Measurements from ENCODE around the gene ATP2B1.
"Not testable (repeated sequence)": the region's sequence is repeated elsewhere in the genome, so short reads cannot be mapped to it uniquely, and the experiment has no call there.

The ATP2B1 gene

DNA sequence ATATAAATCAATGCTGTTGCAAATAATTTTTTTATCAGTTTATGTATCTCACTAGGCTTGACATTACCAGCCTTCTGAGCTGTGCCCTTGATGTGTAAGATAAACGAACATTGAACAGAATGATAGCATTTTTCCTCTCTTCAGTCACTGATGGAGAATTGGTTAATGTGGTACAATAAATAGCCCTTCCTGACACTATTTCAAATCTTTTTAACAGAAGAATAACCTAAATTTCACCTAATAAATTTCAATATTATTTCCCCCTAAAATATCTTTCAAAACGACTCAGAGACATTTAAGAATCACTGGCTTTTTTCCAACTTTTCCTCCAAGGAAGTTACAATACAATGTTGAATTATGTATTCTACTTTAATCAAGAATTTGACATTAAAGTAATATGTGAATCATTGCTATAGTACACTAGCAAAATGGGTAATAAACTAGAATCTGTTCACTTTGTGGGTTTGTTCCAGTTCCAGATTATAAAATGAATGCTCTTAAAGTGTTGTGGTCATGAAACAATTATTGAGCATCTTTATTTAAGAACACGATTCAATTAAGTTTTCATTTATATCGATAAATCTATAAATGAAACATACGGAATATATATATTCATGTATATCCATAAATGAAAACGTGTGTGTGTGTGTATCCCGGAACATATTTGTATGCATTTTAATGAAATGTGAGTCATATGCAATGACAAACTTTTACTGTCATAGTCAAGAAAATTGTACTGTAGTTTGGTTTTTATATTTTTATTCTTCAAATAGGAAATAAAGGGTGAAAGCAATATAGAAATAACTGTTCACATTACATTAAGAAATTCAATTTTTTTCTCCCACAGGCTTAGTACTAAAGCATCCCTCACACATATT, 2.5 kb upstream of the ATP2B1 start:
- DNase-seq: no peak

- peak; percentile 86 for DNase-seq
Measured at GRCh38 chr12:89709995-89710872, 1.6 kb upstream of the ATP2B1 start.

- peak; percentile 100 for DNase-seq
Measured at GRCh38 chr12:89709157-89709994, 738 bp upstream of the ATP2B1 start.

DNA sequence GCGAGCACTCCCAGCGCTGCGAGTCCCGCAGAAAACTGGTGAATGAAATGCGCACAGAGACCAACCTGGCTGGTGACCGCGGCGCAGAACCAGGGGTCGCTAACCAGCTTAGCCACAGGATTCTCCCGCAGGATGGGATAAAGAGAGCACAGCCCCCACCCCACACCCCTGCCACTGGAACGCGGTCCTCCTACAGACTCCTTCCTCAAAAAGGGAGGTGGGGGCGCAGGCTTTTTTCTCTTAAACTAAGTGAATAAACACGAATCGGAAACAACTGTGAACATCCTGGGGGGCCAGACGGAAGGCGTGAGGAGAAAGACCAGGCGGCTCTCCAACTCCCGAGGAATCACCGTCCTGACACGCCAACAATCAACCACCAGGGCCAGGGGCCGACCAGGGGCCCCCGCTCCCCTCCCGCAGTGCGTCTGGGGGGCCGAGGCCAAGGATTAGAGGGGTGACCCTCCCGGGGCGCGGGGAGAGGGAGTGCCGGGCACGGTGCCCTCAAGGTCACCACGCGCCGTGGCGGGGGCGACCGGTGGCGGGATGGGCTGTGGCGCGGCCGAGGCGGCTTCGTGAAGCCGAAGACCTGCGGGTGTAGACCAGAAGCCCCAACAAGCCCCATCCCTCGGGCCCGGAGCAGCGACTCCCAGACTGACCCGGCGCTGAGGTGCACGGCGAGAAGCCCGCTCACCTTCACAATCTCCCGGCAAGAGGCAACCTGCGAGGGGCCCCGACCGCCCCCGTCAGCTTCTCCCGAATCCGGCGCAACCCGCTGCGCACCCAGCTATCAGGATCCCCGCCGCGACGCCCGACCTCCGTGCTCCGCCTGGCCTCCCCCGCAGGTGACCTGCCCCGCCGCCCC, 704 bp downstream of the ATP2B1 start:
- peak; percentile 63 for DNase-seq

- no peak for DNase-seq
Measured at GRCh38 chr12:89706986-89707702, 1.5 kb downstream of the ATP2B1 start.

GRCh38 chr12:89706551-89706950, 2.1 kb downstream of the ATP2B1 start:
- no peak for DNase-seq

DNA sequence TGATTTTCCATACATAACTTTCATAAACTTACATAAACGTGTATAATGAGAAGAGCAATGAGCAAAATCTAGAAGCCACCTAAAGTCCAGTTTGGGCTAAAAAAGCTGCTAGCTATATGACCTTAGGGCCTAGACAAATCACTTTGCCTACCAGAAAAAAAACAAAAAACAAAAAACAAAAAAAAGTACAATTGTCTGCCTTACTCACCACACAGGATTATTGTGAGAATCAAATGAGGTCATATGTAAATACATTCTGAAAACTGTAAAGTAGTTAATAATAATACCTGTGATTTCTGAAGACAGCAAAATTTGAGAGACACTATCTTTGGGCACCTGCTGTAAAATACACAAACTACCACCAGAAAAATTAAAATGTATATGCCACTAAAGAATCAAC, 4.2 kb downstream of the ATP2B1 start:
- DNase-seq: no peak

DNA sequence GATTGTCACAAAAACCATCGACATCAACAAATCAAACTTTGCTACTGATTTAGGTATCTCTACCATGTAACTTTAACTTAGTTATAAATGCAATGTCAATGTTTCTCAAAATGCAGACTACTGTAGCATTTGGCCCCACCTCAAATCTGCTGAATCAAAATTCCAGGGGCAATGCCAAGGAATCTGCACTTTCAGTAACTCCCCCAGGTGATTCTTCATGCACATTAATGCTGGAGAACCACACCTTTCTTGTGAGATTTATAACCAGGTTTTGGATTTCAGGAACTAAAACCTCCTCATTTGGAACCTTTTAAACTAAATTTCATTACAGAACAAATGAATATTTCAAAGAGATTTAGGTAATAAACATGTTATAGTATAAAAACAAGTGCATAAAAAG, 4.9 kb downstream of the ATP2B1 start:
- DNase-seq: no peak

- DNase-seq: no peak
Measured at GRCh38 chr12:89702503-89702902, 6.1 kb downstream of the ATP2B1 start.

DNA sequence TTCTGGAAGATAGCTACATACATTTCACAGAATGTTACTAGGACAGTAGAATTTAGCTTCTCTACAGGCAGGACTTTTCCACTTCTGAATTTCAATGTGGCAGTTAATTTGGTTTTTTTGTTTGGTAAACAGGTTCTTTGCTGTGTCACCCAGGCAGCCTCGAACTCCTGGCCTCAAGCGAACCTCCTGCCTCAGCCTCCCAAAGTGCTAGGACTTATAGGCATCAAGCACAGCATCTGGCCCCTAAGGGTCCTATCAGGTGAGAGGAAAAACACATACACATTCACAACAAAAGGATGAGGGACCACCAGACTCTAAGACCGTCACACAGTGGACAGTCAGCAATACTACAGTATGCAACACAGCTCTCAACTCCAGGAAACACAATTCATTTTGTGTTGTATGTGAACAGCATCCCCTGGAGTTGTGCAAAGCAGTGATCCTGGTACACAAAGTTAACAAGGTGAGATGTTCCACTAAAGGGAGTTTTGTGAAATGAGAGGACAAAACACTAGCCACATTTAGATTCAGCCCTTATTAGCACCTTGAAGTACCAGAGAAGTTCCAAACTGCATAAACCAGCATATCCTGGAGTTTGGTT, 6.9 kb downstream of the ATP2B1 start:
- no peak for DNase-seq

GRCh38 chr12:89700191-89700810, 8.3 kb downstream of the ATP2B1 start:
- DNase-seq: no peak

DNA sequence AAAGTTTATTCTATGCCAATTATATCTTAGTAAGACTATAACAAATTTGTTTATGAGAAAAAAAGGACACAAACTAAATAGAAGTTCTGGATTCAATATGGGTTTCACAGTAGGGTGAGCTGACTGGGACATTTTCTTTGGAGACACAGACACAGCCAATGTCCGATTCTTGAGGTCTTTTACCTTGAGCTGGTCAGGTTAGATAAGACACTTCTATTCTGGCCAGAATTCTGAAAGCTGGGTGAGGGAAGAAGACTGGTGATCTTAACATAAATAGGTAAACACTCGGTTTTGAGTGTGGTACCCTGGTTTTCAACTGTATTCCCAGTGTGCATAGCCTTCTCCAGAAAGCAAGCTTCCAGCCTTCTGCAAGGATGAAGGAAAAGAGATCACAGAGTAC, 10.0 kb downstream of the ATP2B1 start:
- no peak for DNase-seq

DNA sequence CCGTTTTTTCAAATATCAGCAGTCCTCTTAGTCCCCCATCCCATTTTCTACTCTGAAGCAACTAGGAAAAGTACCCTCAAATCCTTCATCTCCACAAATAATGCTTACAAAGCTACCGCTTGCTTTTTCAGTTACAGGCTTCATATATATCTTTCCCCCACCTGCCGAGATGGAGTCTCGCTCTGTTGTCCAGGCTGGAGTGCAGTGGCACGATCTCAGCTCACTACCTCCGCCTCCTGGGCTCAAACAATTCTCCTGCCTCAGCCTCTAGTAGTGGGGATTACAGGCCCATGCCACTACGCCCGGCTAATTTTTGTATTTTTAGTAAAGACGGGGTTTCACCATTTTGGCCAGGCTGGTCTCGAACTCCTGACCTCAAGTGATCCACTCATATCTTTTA, 10.9 kb downstream of the ATP2B1 start:
- DNase-seq: not testable (repeated sequence)

DNA sequence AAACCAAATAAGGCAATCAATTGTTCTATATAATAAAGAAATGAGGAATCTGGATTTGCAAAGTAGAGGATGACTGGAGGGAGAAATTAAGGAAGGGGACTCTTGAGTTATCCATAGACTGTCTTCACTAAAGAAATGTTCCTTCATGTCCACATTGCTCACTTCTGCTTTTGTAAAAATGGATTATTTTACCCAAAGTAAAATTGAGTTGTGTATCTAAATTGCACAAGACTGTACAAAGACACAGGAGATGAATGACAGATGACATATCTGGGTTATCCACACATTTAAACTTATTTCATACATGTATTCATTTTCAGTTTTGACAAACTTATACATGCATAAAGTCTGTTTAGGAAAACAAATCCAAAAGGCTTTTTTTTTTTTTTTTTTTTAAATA, 11.3 kb downstream of the ATP2B1 start:
- no peak for DNase-seq

- DNase-seq: no peak
Measured at GRCh38 chr12:89695830-89696229, 12.8 kb downstream of the ATP2B1 start.

GRCh38 chr12:89695100-89695499, 13.5 kb downstream of the ATP2B1 start:
- DNase-seq: no peak

- DNase-seq: no peak
Measured at GRCh38 chr12:89694542-89694941, 14.1 kb downstream of the ATP2B1 start.

GRCh38 chr12:89693639-89694202, 14.9 kb downstream of the ATP2B1 start:
- DNase-seq: no peak

DNA sequence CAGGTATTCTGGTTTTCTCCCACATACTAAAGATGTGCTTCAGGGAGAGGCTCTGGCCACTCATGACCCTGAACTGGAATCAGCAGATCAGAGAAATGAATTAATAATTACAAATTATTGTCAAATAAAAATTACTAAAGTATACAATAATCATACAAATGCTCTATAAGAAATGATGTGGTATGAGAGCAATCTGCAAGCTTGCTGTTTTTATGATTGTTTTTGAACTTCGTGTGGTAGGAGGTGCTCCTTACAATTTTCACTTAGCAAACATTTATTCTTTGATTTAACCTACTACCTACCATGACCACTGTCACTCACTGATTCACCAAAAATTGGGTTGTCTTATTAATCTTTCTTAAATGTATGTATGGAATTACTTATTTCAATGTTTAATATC, 16.2 kb downstream of the ATP2B1 start:
- no peak for DNase-seq

GRCh38 chr12:89691659-89692058, 17.0 kb downstream of the ATP2B1 start:
- no peak for DNase-seq

All from right forelimb (tissue), 1 donor.